ENCODE measurements around the gene FZD4.

DNA sequence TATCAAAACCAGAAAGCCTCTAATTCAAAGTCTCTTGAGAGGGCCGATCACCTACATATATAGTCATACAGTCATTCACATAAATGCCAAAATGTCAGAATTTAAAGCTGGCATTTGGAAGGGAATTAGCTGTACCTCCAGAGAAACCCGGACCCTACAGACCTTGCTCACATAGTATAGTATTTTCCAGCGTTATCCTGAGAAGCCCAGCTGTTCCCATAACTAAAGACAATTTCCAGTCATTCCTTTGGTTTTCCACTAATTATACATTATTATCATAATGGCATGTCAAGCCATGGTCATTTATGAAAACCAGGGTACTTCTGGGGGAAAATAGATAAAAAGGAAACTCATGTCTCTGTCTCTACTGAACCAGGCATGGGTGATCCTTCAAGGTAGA is 53.6 kb downstream of the FZD4 start:
- TF ChIP-seq TAF1 (IDR thresholded peaks at IDR 0.05; ENCODE audit: low read depth, low read length) (no peak), POLR2A (IDR thresholded peaks at IDR 0.05; ENCODE audit: low read depth, low read length) (no peak)

Data from GM12891 (cell line).